Breast epithelium (tissue), 3 donors: Measurements from ENCODE around the gene OSBPL6.

Experiments used
- CTCF ChIP-seq, 3 donors: fragments of 450-650 bp; IDR thresholded peaks; one replicate each; pipeline ENCODE4 v1.5.1; 2016 to 2017; ENCODE audit warnings: antibody characterized with exemption in 3 of 3, mild to moderate bottlenecking in 3 of 3, moderate library complexity in 3 of 3
- POLR2A ChIP-seq: fragments of 450-650 bp; IDR thresholded peaks from one replicate; pipeline ENCODE4 v1.6.1; 2016; ENCODE audit warnings: antibody characterized with exemption, mild to moderate bottlenecking, moderate library complexity
- POLR2AphosphoS5 ChIP-seq, 3 donors: sonication (generic); formaldehyde crosslinking; IDR thresholded peaks; one replicate each; pipeline ENCODE4 v1.6.1; 2017; ENCODE audit warnings: antibody characterized with exemption in 3 of 3

- TF ChIP-seq CTCF (IDR thresholded peaks at IDR 0.05) (no peak), POLR2A (no peak), POLR2AphosphoS5 (IDR thresholded peaks at IDR 0.05) (no peak)
Observed at GRCh38 chr2:178191511-178191910, 2.8 kb upstream of the OSBPL6 start.
